H9 (cell line): Measurements from ENCODE around the gene LPCAT1. TPM values are rescaled to one million over a fixed set of nuclear protein-coding genes. Genes with fewer than 3 reads are reported as not detected.
"Not testable (repeated sequence)": the region's sequence is repeated elsewhere in the genome, so short reads cannot be mapped to it uniquely, and the experiment has no call there.

Experiments
- DNase-seq: peaks from one replicate; pipeline ENCODE4 v3.0.0-alpha.2; 2017
- H2AFZ ChIP-seq: one replicate; pipeline ENCODE4 v1.6.1; 2013; ENCODE audit warnings: mild to moderate bottlenecking, low read length, control low read depth, moderate library complexity
- H2AK5ac ChIP-seq: 2 replicates; pipeline ENCODE4 v1.6.1; 2013; ENCODE audit warnings: low read length, control low read depth, mixed read lengths; ENCODE audit not compliant: insufficient read length
- H2BK120ac ChIP-seq: one replicate; pipeline ENCODE4 v1.6.1; 2013; ENCODE audit warnings: low read depth, mild to moderate bottlenecking, low read length, control low read depth, inconsistent platforms; ENCODE audit not compliant: poor library complexity, severe bottlenecking
- H2BK12ac ChIP-seq: 2 replicates; pipeline ENCODE4 v1.6.1; 2013; ENCODE audit warnings: low read length, control low read depth, mixed read lengths, low read depth; ENCODE audit not compliant: insufficient read length
- H2BK15ac ChIP-seq: 2 replicates; pipeline ENCODE4 v1.6.1; 2013; ENCODE audit warnings: low read depth, low read length, control low read depth
- H2BK20ac ChIP-seq: one replicate; pipeline ENCODE4 v1.6.1; 2013; ENCODE audit warnings: low read depth, mild to moderate bottlenecking, low read length, control low read depth, inconsistent platforms; ENCODE audit not compliant: poor library complexity, severe bottlenecking
- H2BK5ac ChIP-seq: 2 replicates; pipeline ENCODE4 v1.6.1; 2013; ENCODE audit warnings: low read length, control low read depth, mixed read lengths; ENCODE audit not compliant: insufficient read length
- H3K14ac ChIP-seq: 2 replicates; pipeline ENCODE4 v1.6.1; 2013; ENCODE audit warnings: low read length, control low read depth; ENCODE audit not compliant: insufficient read depth
- H3K18ac ChIP-seq: 2 replicates; pipeline ENCODE4 v1.6.1; 2013; ENCODE audit warnings: low read depth, mild to moderate bottlenecking, mixed read lengths, low read length, control low read depth; ENCODE audit not compliant: insufficient read length
- H3K23ac ChIP-seq: 2 replicates; pipeline ENCODE4 v1.6.1; 2013; ENCODE audit warnings: low read length, control low read depth, mixed read lengths, low read depth; ENCODE audit not compliant: insufficient read length
- H3K23me2 ChIP-seq: 2 replicates; pipeline ENCODE4 v1.6.1; 2013; ENCODE audit warnings: low read depth, mild to moderate bottlenecking, mixed read lengths, low read length, control low read depth; ENCODE audit not compliant: insufficient read length, poor library complexity, severe bottlenecking
- H3K27ac ChIP-seq: 2 replicates; pipeline ENCODE4 v1.5.1; 2013; ENCODE audit warnings: low read length, control low read depth, mixed read lengths, low read depth; ENCODE audit not compliant: insufficient read length
- H3K27me3 ChIP-seq: 2 replicates; pipeline ENCODE4 v1.6.1; 2013; ENCODE audit warnings: low read length, control low read depth, inconsistent platforms; ENCODE audit not compliant: insufficient read depth
- H3K4ac ChIP-seq: 2 replicates; pipeline ENCODE4 v1.6.1; 2013; ENCODE audit warnings: low read depth, mild to moderate bottlenecking, control low read depth, inconsistent platforms, low read length, moderate library complexity
- H3K4me1 ChIP-seq: 2 replicates; pipeline ENCODE4 v1.6.1; 2013; ENCODE audit warnings: low read length, control low read depth, inconsistent platforms; ENCODE audit not compliant: insufficient read depth
- H3K4me2 ChIP-seq: 2 replicates; pipeline ENCODE4 v1.6.1; 2013; ENCODE audit warnings: low read length, control low read depth, mixed read lengths; ENCODE audit not compliant: insufficient read length, insufficient read depth
- H3K56ac ChIP-seq: 2 replicates; pipeline ENCODE4 v1.6.1; 2013; ENCODE audit warnings: low read depth, mild to moderate bottlenecking, mixed read lengths, low read length, control low read depth; ENCODE audit not compliant: insufficient read length
- H3K79me1 ChIP-seq: 2 replicates; pipeline ENCODE4 v1.6.1; 2013; ENCODE audit warnings: low read depth, mild to moderate bottlenecking, moderate library complexity, low read length, control low read depth, inconsistent platforms; ENCODE audit not compliant: insufficient read depth, poor library complexity, severe bottlenecking
- H3K79me2 ChIP-seq: 2 replicates; pipeline ENCODE4 v1.6.1; 2013; ENCODE audit warnings: low read length, control low read depth, inconsistent platforms; ENCODE audit not compliant: insufficient read depth
- H3K9ac ChIP-seq: 2 replicates; pipeline ENCODE4 v1.6.1; 2013; ENCODE audit warnings: low read length, control low read depth, mixed read lengths; ENCODE audit not compliant: insufficient read length; ENCODE audit errors: extremely low read depth
- H3K9me3 ChIP-seq: one replicate; pipeline ENCODE4 v1.6.1; 2013; ENCODE audit warnings: low read depth, low read length, inconsistent platforms; ENCODE audit not compliant: control insufficient read depth
- H3T11ph ChIP-seq: one replicate; pipeline ENCODE4 v1.6.1; 2013; ENCODE audit warnings: mild to moderate bottlenecking, low read length, control low read depth, inconsistent platforms
- H4K20me1 ChIP-seq: one replicate; pipeline ENCODE4 v1.6.1; 2013; ENCODE audit not compliant: control insufficient read depth, insufficient read length, insufficient read depth
- H4K5ac ChIP-seq: 2 replicates; pipeline ENCODE4 v1.6.1; 2013; ENCODE audit warnings: low read depth, mild to moderate bottlenecking, mixed read lengths, low read length, control low read depth; ENCODE audit not compliant: insufficient read length
- H4K8ac ChIP-seq: replicated peaks from 2 replicates; pipeline ENCODE4 v1.6.1; 2013; ENCODE audit warnings: low read length, control low read depth, mixed read lengths, low read depth; ENCODE audit not compliant: insufficient read length
- H4K91ac ChIP-seq: 2 replicates; pipeline ENCODE4 v1.6.1; 2013; ENCODE audit warnings: low read depth, mild to moderate bottlenecking, moderate library complexity, mixed read lengths, low read length, control low read depth; ENCODE audit not compliant: insufficient read length
- H3K27ac Mint-ChIP-seq, 3 experiments: 2 replicates in 2 of 3; 3 replicates in 1 of 3; pipeline ENCODE4 v1.8.0; 2020 to 2021; ENCODE audit warnings: mixed read lengths in 3 of 3, mild to moderate bottlenecking in 1 of 3, moderate library complexity in 1 of 3
- H3K27me3 Mint-ChIP-seq: 2 replicates; pipeline ENCODE4 v1.8.0; 2021; ENCODE audit warnings: low read depth, mild to moderate bottlenecking, moderate library complexity, mixed read lengths
- H3K36me3 Mint-ChIP-seq, 3 experiments: 2 replicates in 2 of 3; 3 replicates in 1 of 3; pipeline ENCODE4 v1.8.0; 2020 to 2021; ENCODE audit warnings: low read depth in 3 of 3, mixed read lengths in 3 of 3; ENCODE audit not compliant: insufficient read depth in 1 of 3
- H3K4me1 Mint-ChIP-seq, 2 experiments: 2 replicates each; pipeline ENCODE4 v1.8.0; 2020; ENCODE audit warnings: mixed read lengths in 2 of 2
- H3K4me3 Mint-ChIP-seq, 2 experiments: 2 replicates in 1 of 2; 3 replicates in 1 of 2; pipeline ENCODE4 v1.8.0; 2020 to 2021; ENCODE audit warnings: mild to moderate bottlenecking in 2 of 2, mixed read lengths in 2 of 2, moderate library complexity in 1 of 2
- H3K9me3 Mint-ChIP-seq, 2 experiments: 2 replicates in 1 of 2; 3 replicates in 1 of 2; pipeline ENCODE4 v1.8.0; 2020; ENCODE audit warnings: mild to moderate bottlenecking in 2 of 2, mixed read lengths in 2 of 2, moderate library complexity in 1 of 2
- CTCF ChIP-seq: fragments of 200-600 bp; sonication (generic); conservative IDR thresholded peaks from 3 replicates; pipeline ENCODE4 v1.8.0; 2021; ENCODE audit warnings: antibody characterized with exemption, mild to moderate bottlenecking
- WGBS: extraction: QIAGEN DNeasy Blood & Tissue Kit; methylation state at CpG from one replicate; pipeline ENCODE4 v1.1.7; 2013; ENCODE audit warnings: missing lambda C conversion rate, low lambda C conversion rate, mixed read lengths; ENCODE audit not compliant: insufficient read length; ENCODE audit errors: extremely low coverage; 5-methylcytosine and 5-hydroxymethylcytosine counted together
- total RNA-seq: library from RNA; stranded (reverse); gene quantifications from 2 replicates; pipeline ENCODE4 v1.2.1, GENCODE V29; 2021

The LPCAT1 gene
- total RNA-seq, 1 experiment from 2014 or later: 231 TPM

- peak overlapping the region; percentile 98 to 99 (median 98) for H3K27ac Mint-ChIP-seq
- no peak overlapping the region for H3K4me2 ChIP-seq
- no peaks in the 10 kb centered on the region for H3K27me3 Mint-ChIP-seq
- no peak overlapping the region for H2BK120ac ChIP-seq
- H2AFZ ChIP-seq: no peak overlapping the region
- no peak overlapping the region for H2BK20ac ChIP-seq
- H4K20me1 ChIP-seq: peaks cover 6% of the 10 kb centered on the region
- H3K4ac ChIP-seq: no peak overlapping the region; the same call in none of the 2 replicates
- H3K18ac ChIP-seq: peak overlapping the region; percentile 29
- DNase-seq: peak; percentile 45
- no peak overlapping the region for H3K56ac ChIP-seq
- peak overlapping the region; percentile 80 for H3K14ac ChIP-seq
- no peaks in the 10 kb centered on the region for H3K9me3 Mint-ChIP-seq
- peaks cover 33 to 67% (median 51%) of the 10 kb centered on the region in 3 experiments for H3K36me3 Mint-ChIP-seq
- peak overlapping the region; percentile 5 for H2AK5ac ChIP-seq
- H3K9me3 ChIP-seq: no peaks in the 10 kb centered on the region
- H3K4me1 Mint-ChIP-seq: peaks cover 68 to 76% of the 10 kb centered on the region in 2 experiments
- no peak overlapping the region for H2BK15ac ChIP-seq
- no peaks in the 10 kb centered on the region for H3K23me2 ChIP-seq
- peaks cover 20% of the 10 kb centered on the region for H3K4me1 ChIP-seq
- H3K23ac ChIP-seq: no peak overlapping the region
- peaks cover 7% of the 10 kb centered on the region for H3K79me1 ChIP-seq
- H4K5ac ChIP-seq: peak overlapping the region; percentile 18
- peaks cover 61% of the 10 kb centered on the region; the same call in 1 of the 2 replicates for H3K79me2 ChIP-seq
- H2BK12ac ChIP-seq: peak overlapping the region; percentile 68
- H4K8ac ChIP-seq: no peak overlapping the region
- peak overlapping the region; percentile 15 for H2BK5ac ChIP-seq
- WGBS: no CpG with 5 or more reads among the region's 11 CpGs
- H3K9ac ChIP-seq: no peak overlapping the region
- H3T11ph ChIP-seq: no peak overlapping the region
- H4K91ac ChIP-seq: peak overlapping the region; percentile 47
- peak overlapping the region; percentile 59 for H3K27ac ChIP-seq
- peak overlapping the region; percentile 38 to 45; a peak in 3 of 5 replicates for H3K4me3 Mint-ChIP-seq
- TF ChIP-seq CTCF: no peak
- H3K27me3 ChIP-seq: no peaks in the 10 kb centered on the region
Measured at GRCh38 chr5:1515311-1515920, 8.3 kb downstream of the LPCAT1 start.

GRCh38 chr5:1514819-1515310, 8.9 kb downstream of the LPCAT1 start:
- not testable (repeated sequence) for H2AFZ ChIP-seq, H2BK12ac ChIP-seq, H3K9me3 Mint-ChIP-seq, H3T11ph ChIP-seq, H2BK5ac ChIP-seq, H4K8ac ChIP-seq, H2BK20ac ChIP-seq, H3K27me3 ChIP-seq, H3K23ac ChIP-seq, H4K5ac ChIP-seq, H2AK5ac ChIP-seq, H4K20me1 ChIP-seq, H3K9me3 ChIP-seq, H2BK120ac ChIP-seq, H3K79me1 ChIP-seq, H3K9ac ChIP-seq, H3K23me2 ChIP-seq, H3K56ac ChIP-seq, H3K4ac ChIP-seq, H2BK15ac ChIP-seq, H3K27me3 Mint-ChIP-seq
- peaks cover 20% of the 10 kb centered on the region for H3K4me1 ChIP-seq
- peak; percentile 95 for DNase-seq
- Mint-ChIP-seq H3K36me3 (peaks cover 32 to 67% (median 51%) of the 10 kb centered on the region in 3 experiments), H3K4me1 (peaks cover 73 to 77% of the 10 kb centered on the region in 2 experiments), H3K4me3 (peak overlapping the region; percentile 45 to 68), H3K27ac (peak overlapping the region; percentile 98 to 99 (median 99))
- WGBS: no CpG with 5 or more reads among the region's 11 CpGs
- peaks cover 58% of the 10 kb centered on the region; the same call in 1 of the 2 replicates for H3K79me2 ChIP-seq
- H3K27ac ChIP-seq: peak overlapping the region; percentile 70
- H4K91ac ChIP-seq: peak overlapping the region; percentile 96
- peak overlapping the region; percentile 65 for H3K14ac ChIP-seq
- H3K18ac ChIP-seq: peak overlapping the region; percentile 49
- peak overlapping the region; percentile 11 for H3K4me2 ChIP-seq
